ENCODE results near the gene STXBP6.

DNA sequence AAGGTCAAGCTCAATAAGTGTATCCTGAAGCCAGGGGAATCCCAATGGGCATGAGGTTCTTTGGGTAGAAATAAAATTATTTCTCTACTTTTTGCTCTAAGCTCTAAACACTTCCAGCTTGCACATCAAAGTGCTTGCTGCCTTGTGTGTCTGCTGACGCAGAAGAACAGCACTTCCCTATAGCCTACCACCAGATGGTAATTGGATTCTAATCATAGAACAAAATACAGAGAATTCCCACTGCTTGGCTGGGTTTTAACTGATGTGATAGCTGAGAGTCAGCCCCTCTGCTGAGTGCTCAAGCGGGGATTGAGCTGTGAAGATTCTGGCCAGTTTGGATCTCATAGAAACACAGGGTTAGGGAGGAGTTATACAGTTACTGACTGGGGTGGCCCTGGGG, 283.5 kb downstream of the STXBP6 start:
- TF ChIP-seq SIN3A (IDR thresholded peaks at IDR 0.05; ENCODE audit: borderline replicate concordance, insufficient read depth, low read length) (no peak), POLR2AphosphoS5 (IDR thresholded peaks at IDR 0.05; ENCODE audit: low read depth, low read length) (no peak)
- TF ChIP-seq, protein P1, sequence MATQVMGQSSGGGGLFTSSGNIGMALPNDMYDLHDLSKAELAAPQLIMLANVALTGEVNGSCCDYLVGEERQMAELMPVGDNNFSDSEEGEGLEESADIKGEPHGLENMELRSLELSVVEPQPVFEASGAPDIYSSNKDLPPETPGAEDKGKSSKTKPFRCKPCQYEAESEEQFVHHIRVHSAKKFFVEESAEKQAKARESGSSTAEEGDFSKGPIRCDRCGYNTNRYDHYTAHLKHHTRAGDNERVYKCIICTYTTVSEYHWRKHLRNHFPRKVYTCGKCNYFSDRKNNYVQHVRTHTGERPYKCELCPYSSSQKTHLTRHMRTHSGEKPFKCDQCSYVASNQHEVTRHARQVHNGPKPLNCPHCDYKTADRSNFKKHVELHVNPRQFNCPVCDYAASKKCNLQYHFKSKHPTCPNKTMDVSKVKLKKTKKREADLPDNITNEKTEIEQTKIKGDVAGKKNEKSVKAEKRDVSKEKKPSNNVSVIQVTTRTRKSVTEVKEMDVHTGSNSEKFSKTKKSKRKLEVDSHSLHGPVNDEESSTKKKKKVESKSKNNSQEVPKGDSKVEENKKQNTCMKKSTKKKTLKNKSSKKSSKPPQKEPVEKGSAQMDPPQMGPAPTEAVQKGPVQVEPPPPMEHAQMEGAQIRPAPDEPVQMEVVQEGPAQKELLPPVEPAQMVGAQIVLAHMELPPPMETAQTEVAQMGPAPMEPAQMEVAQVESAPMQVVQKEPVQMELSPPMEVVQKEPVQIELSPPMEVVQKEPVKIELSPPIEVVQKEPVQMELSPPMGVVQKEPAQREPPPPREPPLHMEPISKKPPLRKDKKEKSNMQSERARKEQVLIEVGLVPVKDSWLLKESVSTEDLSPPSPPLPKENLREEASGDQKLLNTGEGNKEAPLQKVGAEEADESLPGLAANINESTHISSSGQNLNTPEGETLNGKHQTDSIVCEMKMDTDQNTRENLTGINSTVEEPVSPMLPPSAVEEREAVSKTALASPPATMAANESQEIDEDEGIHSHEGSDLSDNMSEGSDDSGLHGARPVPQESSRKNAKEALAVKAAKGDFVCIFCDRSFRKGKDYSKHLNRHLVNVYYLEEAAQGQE (IDR thresholded peaks at IDR 0.05; ENCODE audit: insufficient read depth in 1 of 2, low read depth in 2 of 2, low read length in 2 of 2), result no peak
